K562 (cell line): ENCODE measurements around the gene SIGLEC15. TPM values are rescaled to one million over a fixed set of nuclear protein-coding genes. Genes with fewer than 3 reads are reported as not detected.

Experiments used
- ATAC-seq: fragments of 200-7000 bp; cut with Tn5 transposase; 3 replicates; pipeline ENCODE4 v1.9.1; 2020; ENCODE audit warnings: moderate library complexity
- BruUV-seq: library from RNA; stranded (reverse); fragments of 400-500 nt; replicated peaks from 2 replicates; lab custom pipeline; 2021; lab: Mats Ljungman, UMichigan
- CTCF ChIA-PET: fragments of 300-600 bp; formaldehyde crosslinking; extraction: SDS; loops from one replicate; lab custom pipeline; 2021; ENCODE audit warnings: low intra/inter-chr PET ratio; lab: Yijun Ruan, JAX
- POLR2A ChIA-PET: fragments of 300-600, 350-650 bp; sonication (Branson Sonifier 250); formaldehyde crosslinking; extraction: SDS; loops from one replicate; lab custom pipeline; 2021; ENCODE audit warnings: antibody characterized with exemption, inconsistent platforms; lab: Yijun Ruan, JAX
- DNase-seq, 4 experiments: peaks; one replicate each; pipeline versions ENCODE4 v3.0.0 to v3.0.0-alpha.2; 2011 to 2018; ENCODE audit warnings: low spot score in 3 of 4, mixed read lengths in 3 of 4; ENCODE audit errors: extremely low read depth in 1 of 4
- FAIRE-seq: peaks from 2 replicates; lab custom pipeline; 2011; peaks lifted over from hg19 to GRCh38; lab: Jason Lieb, UNC
- H2AFZ ChIP-seq: 2 replicates; pipeline ENCODE4 v1.6.0; 2011; ENCODE audit warnings: low read depth, low read length, control low read depth, inconsistent platforms
- H3K27ac ChIP-seq: fragments of 200-600 bp; 3 replicates; pipeline ENCODE4 v1.8.0; 2011; ENCODE audit warnings: low read depth, mild to moderate bottlenecking, control low read depth, inconsistent platforms, low read length, moderate library complexity, mixed read lengths; ENCODE audit errors: extremely low read depth
- H3K27me3 ChIP-seq, 2 experiments: fragments of 300-600 bp in 1 of 2; 2 replicates in 1 of 2; 3 replicates in 1 of 2; pipeline versions ENCODE4 v1.6.0 to v1.8.0; 2011; ENCODE audit warnings: inconsistent platforms in 2 of 2, low read length in 2 of 2, mild to moderate bottlenecking in 1 of 2, mixed read lengths in 1 of 2, moderate library complexity in 1 of 2; ENCODE audit not compliant: control insufficient read depth in 2 of 2, insufficient read depth in 2 of 2
- H3K36me3 ChIP-seq: fragments of 300-600 bp; 3 replicates; pipeline ENCODE4 v1.8.0; 2011; ENCODE audit warnings: mild to moderate bottlenecking, low read length, inconsistent platforms; ENCODE audit not compliant: control insufficient read depth, insufficient read depth
- H3K4me1 ChIP-seq, 2 experiments: fragments of 200-600 bp in 1 of 2; replicated peaks in 1 of 2; 2 replicates in 1 of 2; 3 replicates in 1 of 2; pipeline versions ENCODE4 v1.5.1 to v1.8.0; 2011; ENCODE audit warnings: inconsistent platforms in 2 of 2, low read length in 2 of 2, mild to moderate bottlenecking in 1 of 2, mixed read lengths in 1 of 2, moderate library complexity in 1 of 2; ENCODE audit not compliant: control insufficient read depth in 2 of 2, insufficient read depth in 2 of 2
- H3K4me2 ChIP-seq: 2 replicates; pipeline ENCODE4 v1.6.1; 2011; ENCODE audit warnings: low read length, control low read depth, inconsistent platforms, mixed read lengths; ENCODE audit not compliant: insufficient read depth
- H3K4me3 ChIP-seq: fragments of 200-600 bp; sonication (generic), shearing (Covaris generic); 2 replicates; pipeline ENCODE4 v1.5.1; 2016; ENCODE audit warnings: control low read depth, inconsistent platforms
- H3K79me2 ChIP-seq: fragments of 200-600 bp; 3 replicates; pipeline ENCODE4 v1.8.0; 2011; ENCODE audit warnings: low read length, inconsistent platforms; ENCODE audit not compliant: control insufficient read depth, insufficient read depth
- H3K9ac ChIP-seq, 2 experiments: 2 replicates each; pipeline versions ENCODE4 v1.6.0 to v1.6.1; 2011; ENCODE audit warnings: low read depth in 2 of 2, low read length in 2 of 2, control low read depth in 1 of 2, inconsistent platforms in 1 of 2, mild to moderate bottlenecking in 1 of 2, mixed read lengths in 1 of 2; ENCODE audit not compliant: insufficient read depth in 1 of 2
- H3K9me1 ChIP-seq: one replicate; pipeline ENCODE4 v1.6.0; 2011; ENCODE audit warnings: inconsistent platforms, mild to moderate bottlenecking, low read length, moderate library complexity; ENCODE audit not compliant: control insufficient read depth, insufficient read depth
- H3K9me3 ChIP-seq: replicated peaks from 2 replicates; pipeline ENCODE4 v1.5.1; 2011; ENCODE audit warnings: low read depth, low read length, inconsistent platforms; ENCODE audit not compliant: control insufficient read depth, insufficient read depth
- H4K20me1 ChIP-seq: replicated peaks from 2 replicates; pipeline ENCODE4 v1.6.1; 2011; ENCODE audit warnings: low read length, inconsistent platforms, mixed read lengths; ENCODE audit not compliant: control insufficient read depth, insufficient read depth
- HEY1 ChIP-seq: fragments of 250-450 bp; sonication (Bioruptor Pico); IDR thresholded peaks from 2 replicates; pipeline ENCODE4 v1.5.0; 2020; ENCODE audit warnings: mild to moderate bottlenecking, moderate library complexity, borderline replicate concordance
- MAFF ChIP-seq: IDR thresholded peaks from 2 replicates; pipeline ENCODE4 v1.6.1; 2012; ENCODE audit warnings: low read length, improper control_type of control experiment
- POLR3A ChIP-seq: IDR thresholded peaks from 2 replicates; pipeline ENCODE4 v1.6.1; 2011; ENCODE audit warnings: borderline replicate concordance, mild to moderate bottlenecking, moderate library complexity; ENCODE audit not compliant: insufficient read length, insufficient read depth; ENCODE audit errors: extremely low read depth
- ZNF212 ChIP-seq: fragments of 450-650 bp; formaldehyde crosslinking; IDR thresholded peaks from 2 replicates; pipeline ENCODE4 v1.4.0; 2020; ENCODE audit warnings: mild to moderate bottlenecking
- ZNF780A ChIP-seq: fragments of 250-450 bp; sonication (Bioruptor Pico); IDR thresholded peaks from 2 replicates; pipeline ENCODE4 v1.5.0; 2021; ENCODE audit warnings: mild to moderate bottlenecking
- WGBS: fragments of 100-300 bp; shearing (Covaris generic); methylation state at CpG from one replicate; pipeline ENCODE4 v1.1.6; 2016; ENCODE audit warnings: low coverage, mixed read lengths; ENCODE audit not compliant: insufficient coverage; ENCODE audit errors: missing lambda C conversion rate; 5-methylcytosine and 5-hydroxymethylcytosine counted together
- in situ Hi-C: fragments of 300-500 bp; cut with MboI; formaldehyde crosslinking; loops from 4 replicates; pipeline ENCODE4 v1.15.0; 2018; ENCODE audit warnings: inconsistent platforms, mixed read lengths
- intact Hi-C: fragments of 100-400 bp; cut with micrococcal nuclease; formaldehyde crosslinking; loops from 2 replicates; pipeline ENCODE4 v1.14.2; 2022
- polyA plus RNA-seq, 8 experiments: library from polyadenylated mRNA; depleted of rRNA in 4 of 8; stranded (reverse) in 5 of 8; unstranded in 3 of 8; fragments of >200 nt; fragmentation: Nextera tagmentation in 2 of 8; fragmentation: Illumina TruSeq in 1 of 8; extraction: Ambion mirVana in 2 of 8; extraction: Trizol in 1 of 8; gene quantifications; 2 replicates each; pipeline versions ENCODE4 v1.2.1 to v1.2.3, GENCODE V29; 2011 to 2014; ENCODE audit warnings: inconsistent platforms in 1 of 8, missing spikeins in 1 of 8
- total RNA-seq, 7 experiments: library from RNA; depleted of rRNA in 6 of 7; stranded (reverse); fragments of >200 nt in 6 of 7; fragmentation: Illumina TruSeq in 2 of 7; extraction: Trizol in 2 of 7; gene quantifications; 2 replicates each; pipeline versions ENCODE4 v1.2.1 to v1.2.3, GENCODE V29; 2011 to 2021; ENCODE audit warnings: low replicate concordance in 1 of 7
- TF ChIP-seq, protein P1 (sequence below), 2 experiments: fragments of 250-450 bp in 1 of 2; fragments of 450-650 bp in 1 of 2; sonication (Bioruptor Pico) in 1 of 2; IDR thresholded peaks; 2 replicates each; pipeline versions ENCODE4 v1.6.1 to v1.8.0; 2016 to 2021; ENCODE audit warnings: mild to moderate bottlenecking in 2 of 2, moderate library complexity in 2 of 2, missing compliant biosample characterization in 1 of 2, missing genetic modification characterization in 1 of 2

SIGLEC15 gene
- total and polyA plus RNA-seq, 9 of the 15 experiments (the other 6 are each of a cell fraction or from before 2014, with no cell fraction given) = not detected

DNA sequence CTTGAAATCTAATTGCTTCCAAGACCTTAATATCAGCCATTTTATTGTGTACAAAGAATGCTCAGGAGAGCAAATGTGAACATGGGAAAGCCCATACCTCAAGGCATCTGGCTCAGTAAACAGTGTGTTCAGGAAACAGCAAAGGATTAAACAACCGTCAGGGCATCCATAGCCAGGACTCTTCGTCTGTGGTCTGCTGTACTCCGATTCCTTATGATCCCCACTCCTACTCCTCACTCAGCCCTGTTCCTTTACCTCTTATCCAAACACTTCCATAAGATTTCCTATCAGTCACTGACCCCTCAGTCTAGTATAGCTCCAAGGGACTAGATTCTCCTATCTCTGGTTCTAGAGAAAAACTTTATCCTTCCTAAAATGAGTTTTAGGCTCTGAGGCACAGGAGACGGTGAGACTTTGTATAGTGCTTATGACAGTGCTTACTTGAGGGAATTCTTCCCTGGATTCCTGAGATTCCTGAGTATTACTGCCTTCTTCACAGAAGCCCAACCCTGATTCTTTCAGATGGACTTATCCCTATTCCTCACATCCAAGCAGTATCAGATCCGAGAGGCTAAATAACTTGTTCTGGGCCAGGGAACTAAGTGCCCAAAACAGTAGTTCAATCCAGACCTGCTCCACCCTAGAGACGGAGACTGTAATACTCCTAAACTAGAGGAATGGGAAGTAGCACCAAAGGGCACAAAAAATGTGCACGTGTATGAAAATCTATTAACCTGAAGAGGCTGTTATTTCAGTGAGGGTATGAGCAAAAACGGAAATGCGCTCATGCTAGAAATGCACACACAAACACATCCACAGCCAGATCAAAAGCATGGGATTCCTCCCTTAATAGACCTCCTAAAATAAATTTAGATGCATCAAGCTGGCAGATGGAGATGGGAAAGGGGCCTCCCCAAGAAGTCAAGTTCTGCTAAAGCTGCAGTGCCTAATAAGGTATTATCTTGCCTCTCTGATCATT is 42.1 kb upstream of the SIGLEC15 start:
- FAIRE-seq = no peak

More for the DNA sequence above, 42.1 kb upstream of the SIGLEC15 start:
- Histone ChIP-seq H3K4me3 (no peak overlapping the region), H3K9me3 (no peaks in the 10 kb centered on the region), H3K9ac (no peak overlapping the region), H3K79me2 (no peaks in the 10 kb centered on the region), H3K27me3 (peaks cover 2 to 5% of the 10 kb centered on the region in 2 experiments; a peak in 2 of 5 replicates), H4K20me1 (no peaks in the 10 kb centered on the region), H3K9me1 (no peaks in the 10 kb centered on the region), H3K4me1 (no peaks in the 10 kb centered on the region)
- ATAC-seq = no peak
- WGBS = 0% methylated on average over 9 of the region's 9 CpGs
- ChIA-PET POLR2A (no interaction called here), CTCF (no interaction called here)
- no peak for DNase-seq
- intact Hi-C loops = no loop called here
- in situ Hi-C loops = no loop called here
- TF ChIP-seq ZNF212 (CRISPR knock-in tag) (no peak), HEY1 (CRISPR knock-in tag) (no peak), ZNF780A (CRISPR knock-in tag) (no peak), POLR3A (no peak), MAFF (no peak)
- TF ChIP-seq, protein P1, sequence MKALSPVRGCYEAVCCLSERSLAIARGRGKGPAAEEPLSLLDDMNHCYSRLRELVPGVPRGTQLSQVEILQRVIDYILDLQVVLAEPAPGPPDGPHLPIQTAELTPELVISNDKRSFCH (CRISPR knock-in tag; IDR thresholded peaks at IDR 0.05) = no peak
- TF ChIP-seq, protein P1 (tag; IDR thresholded peaks at IDR 0.05) = no peak
- TF ChIP-seq, all 486 proteins: peak for 0
- Histone ChIP-seq H3K27ac (no peak overlapping the region), H2AFZ (no peak overlapping the region), H3K36me3 (no peaks in the 10 kb centered on the region), H3K4me2 (no peak overlapping the region)
- no TSS peak for BruUV-seq
